Islet of Langerhans (tissue), 1 donor: ENCODE data around the gene CTSF.

Source experiments
- FAIRE-seq: peaks from one replicate; lab custom pipeline; 2011; peaks lifted over from hg19 to GRCh38; lab: Jason Lieb, UNC

CTSF gene

DNA sequence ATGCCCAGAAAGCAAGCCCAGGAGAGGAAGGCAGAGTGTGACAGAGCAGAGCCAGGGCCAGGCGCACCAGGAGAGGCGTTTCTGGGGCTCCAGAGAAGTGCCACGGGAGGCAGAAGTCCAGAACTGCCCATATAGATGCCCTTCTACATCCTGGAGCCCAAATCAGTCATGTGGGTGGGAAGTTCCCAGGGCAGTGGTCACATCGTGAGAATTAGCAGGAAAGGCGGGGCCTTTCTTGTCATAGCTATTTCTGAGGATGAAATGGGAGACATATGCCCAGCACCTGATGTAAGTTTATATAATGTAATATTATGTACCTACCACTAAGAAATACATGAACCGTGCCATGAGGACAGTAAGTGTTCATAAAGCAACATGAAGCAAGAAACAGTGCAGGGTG, 35.6 kb downstream of the CTSF start:
- FAIRE-seq = no peak

DNA sequence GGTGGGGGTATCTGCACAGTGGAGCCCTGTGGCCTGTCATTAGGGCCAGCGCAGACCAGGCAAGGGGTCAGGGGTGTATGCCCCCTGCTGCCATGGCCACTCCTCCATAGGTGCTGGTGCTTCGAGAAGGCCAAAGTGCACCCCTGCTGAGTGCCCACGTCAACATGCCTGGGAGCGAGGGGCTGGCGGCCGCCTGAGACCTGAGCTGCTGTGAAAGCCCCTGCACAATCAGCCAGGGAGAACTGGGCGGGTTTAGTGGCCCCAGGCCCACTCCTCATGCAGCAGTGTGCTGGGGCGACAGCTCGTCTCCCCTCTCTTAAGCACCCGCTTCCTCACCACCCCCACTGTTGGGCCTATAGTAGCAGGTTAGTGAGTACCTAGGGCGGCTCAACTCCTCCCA, 36.6 kb downstream of the CTSF start:
- FAIRE-seq = no peak

DNA sequence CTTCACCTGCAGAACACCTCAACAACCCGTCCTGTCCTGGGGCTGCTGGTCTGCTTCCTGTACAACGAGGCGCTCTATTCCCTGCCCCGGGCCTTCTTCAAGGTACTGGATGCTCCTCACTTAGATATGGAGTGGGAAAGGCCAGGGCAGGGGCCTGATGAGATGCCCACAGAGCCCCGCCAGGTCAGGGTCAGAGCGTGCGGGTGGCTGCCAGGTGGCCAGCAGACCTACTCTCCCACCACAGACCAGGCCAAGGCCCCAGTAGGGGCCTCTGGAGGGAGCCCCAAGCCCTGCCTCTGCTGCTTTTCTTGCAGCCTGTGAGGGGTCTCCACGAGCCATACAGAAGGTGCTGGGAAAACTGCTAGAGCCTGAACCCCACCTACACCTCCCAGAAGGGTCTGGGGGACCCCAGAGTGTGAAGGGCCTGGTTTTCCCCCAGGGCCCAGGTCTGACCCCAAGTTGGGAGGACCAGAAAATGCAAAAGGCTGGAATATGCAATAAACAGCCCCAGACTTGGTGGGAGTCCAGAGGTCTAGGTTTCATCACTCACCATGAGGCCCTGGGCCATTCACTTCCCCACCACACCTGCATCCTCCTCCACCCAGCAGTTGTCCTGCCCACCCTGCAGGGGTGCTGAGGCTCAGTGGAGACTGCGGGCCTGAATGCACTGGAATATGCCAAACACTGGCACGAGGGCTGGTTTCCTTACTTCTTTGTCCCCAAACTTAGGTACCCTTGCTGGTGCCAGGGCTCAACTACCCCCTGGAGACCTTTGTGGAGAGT, 37.3 kb downstream of the CTSF start:
- no peak for FAIRE-seq

DNA sequence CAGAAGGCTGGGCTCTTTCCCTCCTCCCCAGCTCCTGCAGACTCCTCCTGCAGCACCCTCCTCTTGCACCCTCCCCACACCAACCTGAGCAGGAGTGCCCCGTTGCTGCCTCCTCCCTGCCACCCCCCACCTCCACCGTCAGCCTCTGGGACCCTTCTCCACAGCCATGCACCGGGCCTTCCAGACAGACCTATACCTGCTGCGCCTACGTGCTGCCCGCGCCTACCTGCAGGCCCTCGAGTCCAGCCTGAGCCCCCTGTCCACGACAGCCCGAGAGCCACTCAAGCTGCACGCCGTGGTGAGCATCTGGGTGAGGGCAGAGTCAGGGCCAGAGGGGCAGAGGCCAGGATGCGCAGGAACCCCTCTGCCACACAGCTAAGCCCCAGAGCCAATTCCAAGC, 38.8 kb downstream of the CTSF start:
- no peak for FAIRE-seq

DNA sequence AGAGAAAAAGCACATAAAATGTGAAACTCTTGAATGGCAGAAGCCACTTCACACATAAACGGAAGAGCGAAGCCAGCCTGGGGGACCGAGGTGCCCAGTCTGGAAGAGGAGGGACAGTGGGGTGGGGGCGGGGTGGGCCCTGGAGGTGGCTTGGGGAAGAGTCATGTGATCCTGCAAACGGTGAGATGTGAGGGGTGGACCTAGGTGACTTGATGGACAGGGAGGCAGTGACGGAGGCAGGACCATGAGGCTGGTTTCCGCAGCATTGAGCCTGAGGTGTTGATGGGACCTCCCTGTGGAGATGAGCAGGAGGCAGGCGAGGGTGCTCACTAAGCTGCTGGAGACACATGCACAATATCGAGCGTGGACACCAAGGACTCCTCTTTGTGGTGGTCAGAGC, 39.3 kb downstream of the CTSF start:
- FAIRE-seq = no peak

DNA sequence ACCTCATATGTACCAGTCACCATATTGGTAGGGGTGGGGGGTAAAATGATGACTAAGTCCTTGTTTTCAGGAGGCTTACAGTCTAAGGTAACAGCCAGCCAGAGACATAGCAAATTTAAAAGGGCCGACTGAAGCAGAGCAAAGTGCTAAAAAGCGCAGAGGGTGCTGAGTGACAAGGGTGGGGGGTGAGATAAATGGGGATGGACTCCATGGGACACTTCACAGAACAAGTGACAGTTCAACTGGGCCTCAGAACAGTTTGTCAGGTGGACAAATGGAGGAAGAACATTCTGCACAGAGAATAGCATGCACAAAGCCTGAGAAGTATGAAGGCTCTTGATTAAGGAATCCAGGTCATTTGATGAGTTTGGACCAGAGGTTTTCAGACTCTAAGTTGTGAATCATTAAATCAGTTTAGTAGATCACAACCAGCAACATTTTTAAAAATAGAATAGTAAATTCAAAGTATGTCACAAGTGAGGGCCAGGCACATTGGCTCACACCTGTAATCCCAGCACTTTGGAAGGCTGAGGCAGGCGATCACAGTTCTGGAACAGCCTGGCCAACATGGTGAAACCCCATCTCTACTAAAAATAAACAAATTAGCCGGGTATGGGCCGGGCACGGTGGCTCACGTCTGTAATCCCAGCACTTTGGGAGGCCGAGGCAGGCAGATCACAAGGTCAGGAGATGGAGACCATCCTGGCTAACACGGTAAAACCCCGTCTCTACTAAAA, 43.9 kb downstream of the CTSF start:
- FAIRE-seq = no peak

DNA sequence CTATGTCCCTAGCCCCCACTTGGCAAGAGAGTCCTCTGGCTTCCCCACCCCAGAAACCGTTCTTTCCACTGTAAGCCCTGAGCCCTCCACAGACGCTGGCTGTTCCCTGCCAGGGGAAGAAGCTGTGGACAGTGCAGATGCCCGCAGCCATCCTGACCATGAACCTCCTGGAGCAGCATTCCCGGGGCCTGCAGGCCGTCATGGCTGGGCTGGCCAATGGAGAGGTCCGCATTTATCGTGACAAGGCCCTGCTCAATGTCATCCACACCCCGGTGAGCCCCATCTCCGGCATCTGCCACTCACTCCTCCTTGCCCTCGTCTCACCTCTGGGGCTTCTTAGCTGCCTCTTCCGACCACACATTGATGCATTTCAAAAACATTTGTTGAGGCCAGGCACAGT, 44.8 kb downstream of the CTSF start:
- no peak for FAIRE-seq
